Thyroid gland (tissue), 4 donors: ENCODE measurements around the gene MRPL52.

Experiments
- CTCF ChIP-seq, 6 experiments: fragments of 200-600 bp in 3 of 6; fragments of 450-650 bp in 3 of 6; sonication (generic) in 3 of 6; IDR thresholded peaks; one replicate each; pipeline ENCODE4 v1.5.1; 2016 to 2019; ENCODE audit warnings: antibody characterized with exemption in 6 of 6, mild to moderate bottlenecking in 2 of 6, inconsistent platforms in 1 of 6, moderate library complexity in 1 of 6
- POLR2A ChIP-seq, 2 donors: fragments of 450-650 bp; IDR thresholded peaks; one replicate each; pipeline ENCODE4 v1.6.1; 2017; ENCODE audit warnings: antibody characterized with exemption in 2 of 2, mild to moderate bottlenecking in 2 of 2, moderate library complexity in 1 of 2

DNA sequence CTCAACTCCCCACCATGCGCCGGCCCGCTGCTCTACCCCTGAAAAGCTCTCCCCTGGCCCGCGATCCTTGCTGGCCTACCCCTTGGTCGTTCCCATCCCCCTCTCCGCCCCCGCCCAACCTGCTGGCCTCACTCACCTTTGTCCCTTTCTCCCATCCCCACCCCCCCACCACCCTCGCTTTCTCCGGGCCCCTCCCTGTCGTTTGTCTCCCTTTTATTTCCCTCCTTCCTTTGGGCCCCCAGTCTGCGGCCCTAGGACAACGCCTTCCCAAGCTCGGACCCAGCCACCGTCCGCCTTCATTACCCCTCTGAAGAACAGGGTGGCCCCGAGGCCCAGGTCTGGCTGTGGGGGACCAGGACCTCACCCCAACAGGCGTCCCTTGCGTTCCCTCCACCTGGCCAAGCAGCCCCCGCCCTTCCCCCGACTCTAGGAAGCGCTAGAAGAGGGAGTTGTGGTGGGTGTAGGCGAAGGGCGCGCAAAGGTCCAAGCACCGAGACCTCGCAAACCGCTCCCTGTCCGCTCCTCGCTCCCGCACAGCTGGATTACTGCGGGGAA is 7.6 kb upstream of the MRPL52 start:
- TF ChIP-seq CTCF (IDR thresholded peaks at IDR 0.05) (no peak), POLR2A (IDR thresholded peaks at IDR 0.05) (no peak)
